Adrenal gland (tissue), 5 donors: ENCODE results near the gene AKAP13.

Experiments used
- POLR2A ChIP-seq, 2 donors: fragments of 450-650 bp; IDR thresholded peaks; one replicate each; pipeline ENCODE4 v1.6.1; 2017; ENCODE audit warnings: antibody characterized with exemption in 2 of 2, mild to moderate bottlenecking in 2 of 2, moderate library complexity in 1 of 2
- TF ChIP-seq, protein P1 (sequence below), 6 experiments: fragments of 450-650 bp in 4 of 6; fragments of 200-600 bp in 2 of 6; sonication (generic) in 1 of 6; IDR thresholded peaks; 1 replicate in 5 of 6; 2 replicates in 1 of 6; pipeline versions ENCODE4 v1.5.1 to v1.8.0; 2016 to 2021; ENCODE audit warnings: antibody characterized with exemption in 6 of 6, mild to moderate bottlenecking in 2 of 6, moderate library complexity in 1 of 6
- donor health status: DM: no; HTN: no; CAD: no.

- TF ChIP-seq, protein P1, sequence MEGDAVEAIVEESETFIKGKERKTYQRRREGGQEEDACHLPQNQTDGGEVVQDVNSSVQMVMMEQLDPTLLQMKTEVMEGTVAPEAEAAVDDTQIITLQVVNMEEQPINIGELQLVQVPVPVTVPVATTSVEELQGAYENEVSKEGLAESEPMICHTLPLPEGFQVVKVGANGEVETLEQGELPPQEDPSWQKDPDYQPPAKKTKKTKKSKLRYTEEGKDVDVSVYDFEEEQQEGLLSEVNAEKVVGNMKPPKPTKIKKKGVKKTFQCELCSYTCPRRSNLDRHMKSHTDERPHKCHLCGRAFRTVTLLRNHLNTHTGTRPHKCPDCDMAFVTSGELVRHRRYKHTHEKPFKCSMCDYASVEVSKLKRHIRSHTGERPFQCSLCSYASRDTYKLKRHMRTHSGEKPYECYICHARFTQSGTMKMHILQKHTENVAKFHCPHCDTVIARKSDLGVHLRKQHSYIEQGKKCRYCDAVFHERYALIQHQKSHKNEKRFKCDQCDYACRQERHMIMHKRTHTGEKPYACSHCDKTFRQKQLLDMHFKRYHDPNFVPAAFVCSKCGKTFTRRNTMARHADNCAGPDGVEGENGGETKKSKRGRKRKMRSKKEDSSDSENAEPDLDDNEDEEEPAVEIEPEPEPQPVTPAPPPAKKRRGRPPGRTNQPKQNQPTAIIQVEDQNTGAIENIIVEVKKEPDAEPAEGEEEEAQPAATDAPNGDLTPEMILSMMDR (IDR thresholded peaks at IDR 0.05) = no peak
- no peak for TF ChIP-seq POLR2A (IDR thresholded peaks at IDR 0.05)
Measured at GRCh38 chr15:85377269-85377668, 3.1 kb upstream of the AKAP13 start.
